Sigmoid colon (tissue), 7 donors: ENCODE measurements around the gene KCNJ12. TPM values are rescaled to one million over a fixed set of nuclear protein-coding genes. Genes with fewer than 3 reads are reported as not detected.
"Not testable (repeated sequence)": the region's sequence is repeated elsewhere in the genome, so short reads cannot be mapped to it uniquely, and the experiment has no call there.

Source experiments
- DNase-seq: peaks from one replicate; pipeline ENCODE4 v3.0.0-alpha.2; 2019
- H3K27ac ChIP-seq, 4 donors: fragments of 200-600 bp; sonication (generic); one replicate each; pipeline ENCODE4 v1.5.1; 2016 to 2019; ENCODE audit warnings: mild to moderate bottlenecking in 1 of 4
- H3K27me3 ChIP-seq, 3 donors: fragments of 200-600 bp; sonication (generic); one replicate each; pipeline ENCODE4 v1.5.1; 2019; ENCODE audit warnings: mild to moderate bottlenecking in 1 of 3
- H3K36me3 ChIP-seq, 4 donors: fragments of 200-600 bp; sonication (generic); one replicate each; pipeline ENCODE4 v1.5.1; 2016 to 2019
- H3K4me1 ChIP-seq, 4 donors: fragments of 200-600 bp; sonication (generic); one replicate each; pipeline ENCODE4 v1.5.1; 2017 to 2019
- H3K4me3 ChIP-seq, 4 donors: fragments of 200-600 bp; sonication (generic); one replicate each; pipeline ENCODE4 v1.5.1; 2017 to 2019; ENCODE audit warnings: mild to moderate bottlenecking in 2 of 4, moderate library complexity in 1 of 4
- H3K9me3 ChIP-seq, 4 donors: fragments of 200-600 bp in 3 of 4; sonication (generic) in 3 of 4; one replicate each; pipeline versions ENCODE4 v1.5.1 to v1.6.1; 2013 to 2019
- CTCF ChIP-seq, 4 experiments: fragments of 450-650 bp in 3 of 4; fragments of 200-600 bp in 1 of 4; IDR thresholded peaks; one replicate each; pipeline ENCODE4 v1.5.1; 2016 to 2019; ENCODE audit warnings: antibody characterized with exemption in 4 of 4, mild to moderate bottlenecking in 3 of 4, moderate library complexity in 2 of 4
- EP300 ChIP-seq, 4 donors: sonication (generic); formaldehyde crosslinking; IDR thresholded peaks; one replicate each; pipeline ENCODE4 v1.6.1; 2017; ENCODE audit warnings: antibody characterized with exemption in 4 of 4
- POLR2AphosphoS5 ChIP-seq, 4 donors: sonication (generic); formaldehyde crosslinking; IDR thresholded peaks; one replicate each; pipeline ENCODE4 v1.6.1; 2017; ENCODE audit warnings: antibody characterized with exemption in 4 of 4
- WGBS, 2 donors: extraction: QIAGEN DNeasy Blood & Tissue Kit; methylation state at CpG; one replicate each; pipeline ENCODE4 v1.1.7; 2013; 5-methylcytosine and 5-hydroxymethylcytosine counted together
- intact Hi-C: fragments of 100-400 bp; cut with DNase I; formaldehyde crosslinking; loops from one replicate; pipeline ENCODE4 v1.15.1; 2023
- polyA plus RNA-seq, 3 donors: library from polyadenylated mRNA; stranded (reverse); fragments of 200-250 nt; gene quantifications; one replicate each; pipeline ENCODE4 v1.2.3, GENCODE V29; 2013
- total RNA-seq, 4 donors: library from RNA; depleted of rRNA; stranded (reverse); fragments of >200 nt; gene quantifications; one replicate each; pipeline ENCODE4 v1.1.0, GENCODE V29; 2016
- donor health status: healthy with polysubstance abuse.
- donor health status: Bipolar disorder and iron deficiency.
- donor health status: healthy.

The KCNJ12 gene
- total and polyA plus RNA-seq, 7 donors: 0.23 to 2.2 (median 0.60) TPM

GRCh38 chr17:21419299-21420239 lies 43.4 kb downstream of the KCNJ12 start:
- Histone ChIP-seq H3K27ac (no peak overlapping the region), H3K9me3 (no peaks in the 10 kb centered on the region), H3K4me3 (no peak overlapping the region), H3K4me1 (no peaks in the 10 kb centered on the region), H3K27me3 (no peaks in the 10 kb centered on the region), H3K36me3 (no peaks in the 10 kb centered on the region)
- DNase-seq: peak; percentile 49
- no peak for TF ChIP-seq CTCF (IDR thresholded peaks at IDR 0.05)
- no peak for TF ChIP-seq EP300 (IDR thresholded peaks at IDR 0.05)
- no peak for TF ChIP-seq POLR2AphosphoS5 (IDR thresholded peaks at IDR 0.05)
- intact Hi-C loops: no loop called here
- WGBS, 2 donors: 68 to 81% methylated on average over 25 of the region's 25 CpGs

- 81% methylated on average over 11 of the region's 11 CpGs for WGBS, 2 donors
- H3K9me3 ChIP-seq, H3K27me3 ChIP-seq, H3K4me3 ChIP-seq, H3K36me3 ChIP-seq, intact Hi-C loops, H3K27ac ChIP-seq, H3K4me1 ChIP-seq: not testable (repeated sequence)
- DNase-seq: peak; percentile 50
Observed at GRCh38 chr17:21420503-21421090, 44.4 kb downstream of the KCNJ12 start.

DNA sequence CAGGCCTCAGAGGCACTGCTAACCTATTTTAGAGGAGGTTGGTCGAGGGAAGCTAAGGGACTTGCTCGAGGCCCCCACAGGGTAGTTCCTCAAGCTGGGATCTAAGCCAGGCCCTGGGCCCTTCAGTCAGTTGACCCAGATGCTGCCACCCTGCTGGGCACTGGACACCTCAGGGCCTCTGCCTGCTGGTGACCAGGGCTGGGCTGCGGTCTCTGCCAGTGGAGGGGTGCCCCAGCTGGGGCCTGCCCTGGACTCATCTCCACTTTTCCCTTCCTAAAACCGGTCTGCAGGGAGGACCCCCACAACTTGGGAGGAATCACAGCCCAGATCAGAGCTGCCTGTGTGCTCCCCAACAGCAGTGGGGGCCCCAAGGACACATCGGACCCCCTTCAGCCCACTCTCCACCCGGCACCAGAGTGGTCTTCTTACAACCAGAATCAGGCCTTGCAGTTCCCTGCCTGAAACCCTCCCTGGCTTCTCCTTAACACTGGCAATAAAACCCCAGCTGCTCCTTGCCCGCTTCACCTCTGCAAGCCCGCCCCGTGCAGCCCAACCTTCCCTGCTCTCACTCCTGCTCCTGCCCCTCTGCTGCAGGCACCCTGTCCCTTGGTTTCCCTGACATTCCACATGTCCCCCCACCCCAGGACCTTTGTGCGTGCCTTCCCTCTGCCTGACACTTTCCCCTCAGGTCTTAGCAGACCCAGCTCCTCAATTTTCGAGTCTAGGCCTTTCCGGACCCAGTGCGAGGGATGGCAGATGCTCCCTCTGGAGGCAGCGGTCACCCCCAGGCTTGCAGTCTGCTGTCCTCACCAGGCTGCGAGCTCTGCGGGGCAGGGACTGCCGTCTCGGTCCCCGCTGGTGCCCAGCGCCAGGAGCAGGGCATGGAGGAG lies 45.5 kb downstream of the KCNJ12 start:
- H3K4me1 ChIP-seq, H3K27me3 ChIP-seq, H3K4me3 ChIP-seq, H3K27ac ChIP-seq, H3K9me3 ChIP-seq, H3K36me3 ChIP-seq, intact Hi-C loops: not testable (repeated sequence)
- WGBS, 2 donors: 43 to 77% methylated on average over 20 of the region's 20 CpGs
- peak; percentile 59 for DNase-seq

DNA sequence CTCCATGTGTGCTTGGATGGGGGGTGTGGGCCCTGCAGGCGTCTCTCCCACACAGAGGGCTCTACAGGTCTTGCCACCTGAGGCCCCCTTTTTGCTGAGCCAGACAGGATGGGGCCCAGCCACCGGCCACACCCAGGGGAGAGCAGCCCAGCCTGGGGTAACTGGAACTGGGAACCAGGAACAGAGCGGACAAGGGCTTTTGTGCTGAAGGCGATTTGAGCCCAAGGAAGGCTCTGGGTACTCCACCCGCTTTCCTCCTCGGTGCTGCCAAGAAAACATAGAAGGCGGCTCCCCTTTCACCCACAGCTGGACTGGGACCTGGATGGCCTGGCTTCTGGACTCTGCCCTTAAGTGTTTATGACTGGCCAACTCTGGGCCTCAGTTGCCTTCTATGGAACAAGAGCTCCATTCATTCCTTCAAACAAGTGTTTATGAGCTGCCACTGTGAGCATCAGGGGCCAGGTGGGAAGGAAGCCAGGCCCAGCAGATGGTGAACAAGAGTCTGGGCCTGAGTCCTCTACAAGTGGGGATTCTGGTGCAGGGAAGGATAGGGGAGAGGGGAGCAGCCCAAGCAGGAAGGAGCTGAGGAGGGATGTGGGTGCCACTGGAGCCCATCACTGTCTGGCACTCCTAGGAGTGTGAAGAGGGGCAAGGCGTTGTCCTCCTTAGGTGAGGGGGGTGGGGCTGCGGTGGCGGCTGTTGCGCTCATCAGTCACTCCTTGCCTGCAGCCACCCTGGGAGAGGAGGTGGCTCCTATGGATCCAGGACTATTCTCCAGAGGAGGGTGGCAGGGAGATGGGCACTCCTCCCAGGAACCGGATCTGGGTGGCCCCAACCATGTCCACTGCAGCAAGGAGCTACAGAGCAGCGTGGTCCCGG lies 46.4 kb downstream of the KCNJ12 start:
- DNase-seq: peak; percentile 48

DNA sequence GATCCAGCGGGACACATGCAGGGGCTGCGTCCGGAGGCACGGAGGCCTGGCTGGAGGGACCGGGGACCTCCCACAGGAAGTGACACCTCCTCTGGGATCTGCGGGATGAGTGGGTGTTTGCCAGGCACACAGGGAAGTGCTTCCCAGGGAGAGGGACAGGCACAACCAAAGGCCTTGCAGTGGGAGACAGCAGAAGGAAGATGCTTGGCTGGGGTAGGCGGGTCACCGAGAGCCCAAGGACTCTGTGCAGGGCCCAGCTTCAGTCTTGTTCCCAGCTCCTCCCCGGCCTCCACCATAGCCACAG lies 47.0 kb downstream of the KCNJ12 start:
- WGBS, 2 donors: 57 to 84% methylated on average over 9 of the region's 9 CpGs
- H3K4me3 ChIP-seq, intact Hi-C loops, H3K9me3 ChIP-seq, H3K27me3 ChIP-seq, H3K36me3 ChIP-seq, H3K27ac ChIP-seq, H3K4me1 ChIP-seq: not testable (repeated sequence)
- peak; percentile 56 for DNase-seq

More for the DNA sequence above, 46.4 kb downstream of the KCNJ12 start:
- H3K4me1 ChIP-seq, H3K27ac ChIP-seq, H3K36me3 ChIP-seq, H3K9me3 ChIP-seq, H3K27me3 ChIP-seq, intact Hi-C loops, H3K4me3 ChIP-seq: not testable (repeated sequence)
- WGBS, 2 donors: 41 to 74% methylated on average over 12 of the region's 14 CpGs

GRCh38 chr17:21424697-21425096 lies 48.5 kb downstream of the KCNJ12 start:
- H3K36me3 ChIP-seq, H3K9me3 ChIP-seq, H3K27ac ChIP-seq, H3K27me3 ChIP-seq, H3K4me1 ChIP-seq, intact Hi-C loops, DNase-seq, H3K4me3 ChIP-seq: not testable (repeated sequence)
- 90% methylated on average over 7 of the region's 7 CpGs for WGBS, 2 donors

- WGBS, 2 donors: 79 to 84% methylated on average over 10 of the region's 10 CpGs
- no peak for DNase-seq
- no peak overlapping the region for H3K4me3 ChIP-seq
- no peaks in the 10 kb centered on the region for H3K36me3 ChIP-seq
- TF ChIP-seq EP300 (IDR thresholded peaks at IDR 0.05): no peak
- TF ChIP-seq CTCF (IDR thresholded peaks at IDR 0.05): no peak
- intact Hi-C loops: no loop called here
- H3K4me1 ChIP-seq: no peaks in the 10 kb centered on the region
- H3K27ac ChIP-seq: no peak overlapping the region
- H3K27me3 ChIP-seq: no peaks in the 10 kb centered on the region
- H3K9me3 ChIP-seq: no peaks in the 10 kb centered on the region
Observed at GRCh38 chr17:21425321-21425720, 49.2 kb downstream of the KCNJ12 start.
